Measurements from ENCODE around the gene STAP2. TPM values are rescaled to one million over a fixed set of nuclear protein-coding genes. Genes with fewer than 3 reads are reported as not detected.
A peak's percentile ranks its signal among the peaks of the same experiment; 100 is the strongest.

STAP2 gene
- total RNA-seq, 4 donors from 2014 or later = 3.1 to 6.0 (median 4.8) TPM; not detected in 1

GRCh38 chr19:4369888-4370260, 31.2 kb upstream of the STAP2 start:
- Histone ChIP-seq H3K4me3 (peak overlapping the region in 3 of 4 donors; percentile 20 to 31 (median 21)), H3K27ac (peak overlapping the region; percentile 21 to 100 (median 89)), H3K27me3 (no peaks in the 10 kb centered on the region), H3K9me3 (no peaks in the 10 kb centered on the region), H3K4me1 (peaks cover 8 to 90% (median 76%) of the 10 kb centered on the region in 4 donors), H3K36me3 (peaks cover 0 to 19% (median 17%) of the 10 kb centered on the region in 3 donors)
- no peak for DNase-seq (ENCODE audit: low spot score in 2 of 2)
- 16 to 27% methylated on average over 3 to 15 of the region's 21 CpGs for WGBS, 2 donors
- TF ChIP-seq POLR2A (IDR thresholded peaks at IDR 0.05) (no peak), CTCF (IDR thresholded peaks at IDR 0.05) (peak; percentile 39 to 66 (median 47))

DNA sequence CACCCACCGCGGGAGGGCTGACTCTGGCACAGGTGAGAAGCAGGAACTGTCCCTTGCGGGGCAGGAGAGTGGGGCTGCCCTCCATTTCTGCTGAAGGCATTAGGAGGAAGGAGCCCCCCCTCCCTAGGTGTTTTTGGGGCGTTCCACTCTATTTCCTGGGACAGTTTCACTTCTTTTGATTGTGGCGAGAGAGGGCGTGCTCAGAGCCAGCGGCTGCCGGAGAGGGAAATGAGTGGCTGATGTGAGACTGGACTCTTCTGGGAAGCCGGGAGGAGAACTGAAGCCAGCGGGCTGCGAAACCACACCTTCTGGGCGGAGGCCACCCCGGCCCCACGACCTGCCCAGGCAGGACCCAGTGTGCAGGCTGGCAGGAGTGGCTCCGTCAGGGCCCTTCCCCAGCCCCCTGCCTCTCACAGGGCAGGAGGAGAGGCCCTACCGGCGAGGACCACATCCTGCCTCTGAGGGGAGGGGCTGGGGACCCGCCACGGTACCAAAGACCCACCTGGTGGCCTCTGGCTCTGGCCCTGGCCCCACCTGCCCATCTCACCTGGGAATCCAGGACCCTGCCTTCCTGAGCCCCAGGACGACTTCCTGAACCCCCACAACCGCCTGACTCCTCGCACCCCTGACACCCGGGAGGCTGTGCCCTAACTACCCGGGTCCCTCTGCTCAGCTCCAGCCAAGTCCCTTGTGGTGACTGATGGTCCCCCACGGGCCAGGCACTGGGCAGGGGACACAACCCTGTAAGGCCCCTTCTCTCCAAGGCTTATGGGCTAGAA, 30.7 kb upstream of the STAP2 start:
- H3K4me1 ChIP-seq = peaks cover 8 to 85% (median 71%) of the 10 kb centered on the region in 4 donors
- H3K27me3 ChIP-seq = no peaks in the 10 kb centered on the region
- peaks cover 0 to 25% (median 17%) of the 10 kb centered on the region in 3 donors for H3K36me3 ChIP-seq
- WGBS, 2 donors = 36 to 39% methylated on average over 17 to 25 of the region's 25 CpGs
- TF ChIP-seq POLR2A (IDR thresholded peaks at IDR 0.05) (no peak), CTCF (IDR thresholded peaks at IDR 0.05) (no peak), EP300 (IDR thresholded peaks at IDR 0.05) (no peak)
- H3K9me3 ChIP-seq = no peaks in the 10 kb centered on the region
- peak in 1 of 2 donors; percentile 44 for DNase-seq (ENCODE audit: low spot score in 2 of 2)
- peak overlapping the region in 3 of 4 donors; percentile 20 to 31 (median 21) for H3K4me3 ChIP-seq
- peak overlapping the region; percentile 21 to 100 (median 89) for H3K27ac ChIP-seq

DNA sequence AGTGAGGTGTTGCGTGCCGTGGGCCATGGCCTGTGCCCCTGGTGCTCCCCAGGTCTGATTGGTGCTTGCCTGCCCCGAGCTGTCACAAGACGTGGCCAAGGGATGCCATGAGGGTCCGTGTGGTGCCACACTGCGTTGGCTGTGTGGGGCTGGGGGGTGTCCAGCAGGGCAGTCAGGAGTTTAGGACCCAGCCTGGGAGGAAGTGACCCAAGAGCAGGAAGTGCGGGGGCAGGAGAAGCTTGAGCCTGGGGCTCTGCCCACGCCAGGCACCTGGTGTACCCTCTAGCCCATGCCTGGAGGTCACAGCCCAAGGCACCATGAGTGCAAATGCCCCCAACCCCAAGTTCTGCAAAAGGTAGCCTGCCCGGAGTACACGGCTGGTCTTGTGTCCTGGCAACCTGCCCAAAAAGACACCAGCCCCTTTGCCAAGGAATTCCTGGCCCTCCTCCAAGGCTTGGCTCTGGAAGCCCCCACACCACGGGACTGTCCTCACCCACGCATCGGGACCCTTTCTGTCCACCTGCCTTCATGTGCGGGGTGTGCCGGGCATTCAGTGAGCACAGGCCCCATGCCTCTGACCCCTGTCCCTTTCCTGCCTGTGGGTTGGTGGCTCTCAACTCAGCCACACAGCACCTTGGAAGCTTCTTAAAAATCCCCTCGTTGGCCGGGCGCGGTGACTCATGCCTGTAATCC, 29.6 kb upstream of the STAP2 start:
- H3K9me3 ChIP-seq = no peaks in the 10 kb centered on the region
- H3K36me3 ChIP-seq = peaks cover 3 to 35% (median 23%) of the 10 kb centered on the region in 3 donors
- H3K4me3 ChIP-seq = no peak overlapping the region
- H3K27me3 ChIP-seq = no peaks in the 10 kb centered on the region
- no peak for DNase-seq (ENCODE audit: low spot score in 2 of 2)
- peaks cover 4 to 74% (median 60%) of the 10 kb centered on the region in 4 donors for H3K4me1 ChIP-seq
- TF ChIP-seq EP300 (IDR thresholded peaks at IDR 0.05) = no peak
- 31 to 41% methylated on average over 17 to 18 of the region's 19 CpGs for WGBS, 2 donors
- H3K27ac ChIP-seq = peak overlapping the region in 3 of 4 donors; percentile 86 to 100 (median 92)

- peaks cover 3 to 40% (median 24%) of the 10 kb centered on the region in 3 donors for H3K36me3 ChIP-seq
- H3K4me3 ChIP-seq = no peak overlapping the region
- H3K4me1 ChIP-seq = peaks cover 0 to 69% (median 55%) of the 10 kb centered on the region in 4 donors
- DNase-seq (ENCODE audit: low spot score in 2 of 2) = no peak
- WGBS, 2 donors = 43 to 64% methylated on average over 7 to 13 of the region's 13 CpGs
- H3K27me3 ChIP-seq = no peaks in the 10 kb centered on the region
- TF ChIP-seq EP300 (IDR thresholded peaks at IDR 0.05) (no peak), CTCF (IDR thresholded peaks at IDR 0.05) (no peak), POLR2A (IDR thresholded peaks at IDR 0.05) (no peak)
- peak overlapping the region in 3 of 4 donors; percentile 86 to 100 (median 92) for H3K27ac ChIP-seq
- H3K9me3 ChIP-seq = no peaks in the 10 kb centered on the region
These were observed 29.1 kb upstream of the STAP2 start for GRCh38 chr19:4367781-4368127.

DNA sequence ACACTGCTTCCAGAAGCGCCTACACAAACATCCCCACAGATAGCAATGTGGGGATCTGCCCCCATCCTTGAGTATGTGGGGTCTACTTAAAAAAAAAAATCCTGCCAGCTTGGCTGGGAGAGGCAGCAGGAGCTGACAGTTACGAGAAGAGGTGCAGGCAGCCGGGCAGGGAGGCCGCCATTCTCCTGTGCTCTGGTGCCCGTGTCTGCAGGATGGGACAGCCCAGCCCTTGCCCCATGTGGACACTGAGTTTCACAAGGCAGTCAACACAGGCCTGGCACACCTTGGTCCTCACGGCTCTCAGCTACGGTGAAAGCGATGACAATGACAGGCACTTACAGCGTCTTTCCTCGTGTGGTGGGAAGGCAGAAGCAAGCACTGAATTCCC, 28.7 kb upstream of the STAP2 start:
- Histone ChIP-seq H3K27ac (peak overlapping the region in 3 of 4 donors; percentile 86 to 100 (median 92)), H3K4me1 (peaks cover 0 to 65% (median 51%) of the 10 kb centered on the region in 4 donors), H3K36me3 (peaks cover 3 to 44% (median 24%) of the 10 kb centered on the region in 3 donors), H3K27me3 (no peaks in the 10 kb centered on the region), H3K9me3 (no peaks in the 10 kb centered on the region), H3K4me3 (no peak overlapping the region)
- WGBS, 2 donors = 88 to 89% methylated on average over 10 of the region's 10 CpGs
- TF ChIP-seq CTCF (IDR thresholded peaks at IDR 0.05) (no peak), POLR2A (IDR thresholded peaks at IDR 0.05) (no peak), EP300 (IDR thresholded peaks at IDR 0.05) (no peak)
- DNase-seq (ENCODE audit: low spot score in 2 of 2) = no peak
